ENCODE measurements around the gene STARD3. TPM values are rescaled to one million over a fixed set of nuclear protein-coding genes. Genes with fewer than 3 reads are reported as not detected.

The STARD3 gene
- total and polyA plus RNA-seq, 2 donors from 2014 or later, result 32.1 to 47.6 TPM

DNA sequence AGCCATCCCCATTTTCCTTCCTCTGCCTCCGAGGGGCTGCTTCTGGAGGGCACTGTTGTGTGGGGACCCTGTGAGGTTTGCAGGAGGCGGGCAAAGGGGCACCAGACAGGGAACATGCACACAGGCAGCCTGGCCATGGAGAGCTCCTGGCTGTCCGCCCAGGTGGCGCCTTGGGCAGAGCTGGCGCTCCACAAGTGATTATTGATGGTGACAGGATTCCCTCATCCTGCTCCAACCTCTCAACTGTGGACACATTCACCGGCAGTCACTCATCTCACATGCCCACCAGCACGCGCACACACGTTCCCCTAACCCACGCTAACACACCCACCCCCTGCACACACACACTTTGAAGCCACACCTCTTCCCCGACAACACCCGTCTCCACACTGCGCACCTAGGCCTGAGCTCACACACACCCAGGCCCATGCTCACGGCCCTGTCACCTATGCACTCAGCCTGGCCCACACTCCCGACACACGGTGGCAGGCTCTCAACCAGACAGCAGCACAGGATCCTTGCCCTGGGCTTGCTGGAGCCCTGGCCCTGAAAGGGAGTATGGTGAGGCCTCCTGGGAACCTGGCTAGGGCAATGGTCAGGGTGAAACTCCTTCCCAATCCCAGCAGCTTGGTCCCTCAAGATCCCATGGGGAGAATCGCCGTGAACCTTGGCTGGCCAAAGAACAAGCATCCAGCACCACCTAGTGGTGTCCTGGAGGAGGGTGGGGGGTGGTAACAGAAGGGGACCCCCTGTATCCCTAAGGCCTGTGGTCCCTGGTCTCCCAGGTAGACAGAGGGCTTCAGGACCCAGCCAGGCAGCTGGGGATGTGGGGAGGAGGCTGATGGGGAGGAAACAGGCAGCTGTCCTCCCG lies 34.9 kb downstream of the STARD3 start:
- Histone ChIP-seq H3K4me1 (ENCODE audit: control insufficient read depth in 2 of 3, insufficient read depth in 2 of 3, low read depth in 1 of 3, low read length in 3 of 3) (peaks cover 0 to 41% (median 21%) of the 10 kb centered on the region in 3 donors), H3K27me3 (ENCODE audit: control insufficient read depth, insufficient read depth, low read length) (no peaks in the 10 kb centered on the region), H3K27ac (ENCODE audit: low read depth in 2 of 2, low read length in 2 of 2) (peak overlapping the region in 1 of 2 donors; percentile 49), H3K9me3 (ENCODE audit: control insufficient read depth in 2 of 3, insufficient read depth in 1 of 3, low read length in 3 of 3) (no peaks in the 10 kb centered on the region), H3K9ac (ENCODE audit: low read length in 3 of 3) (peak overlapping the region in 1 of 3 donors; percentile 40), H3K4me3 (ENCODE audit: low read length in 3 of 3) (no peak overlapping the region), H3K36me3 (ENCODE audit: control insufficient read depth in 2 of 3, insufficient read depth in 3 of 3, low read length in 3 of 3) (no peaks in the 10 kb centered on the region)
- peak; percentile 68 for TF ChIP-seq CTCF (IDR thresholded peaks at IDR 0.05; ENCODE audit: borderline replicate concordance, extremely low read depth, insufficient read depth)
- intact Hi-C loops (cut with DNase I), result no loop called here
- peak; percentile 58 to 80 (median 67) for DNase-seq
- no peak for FAIRE-seq

DNA sequence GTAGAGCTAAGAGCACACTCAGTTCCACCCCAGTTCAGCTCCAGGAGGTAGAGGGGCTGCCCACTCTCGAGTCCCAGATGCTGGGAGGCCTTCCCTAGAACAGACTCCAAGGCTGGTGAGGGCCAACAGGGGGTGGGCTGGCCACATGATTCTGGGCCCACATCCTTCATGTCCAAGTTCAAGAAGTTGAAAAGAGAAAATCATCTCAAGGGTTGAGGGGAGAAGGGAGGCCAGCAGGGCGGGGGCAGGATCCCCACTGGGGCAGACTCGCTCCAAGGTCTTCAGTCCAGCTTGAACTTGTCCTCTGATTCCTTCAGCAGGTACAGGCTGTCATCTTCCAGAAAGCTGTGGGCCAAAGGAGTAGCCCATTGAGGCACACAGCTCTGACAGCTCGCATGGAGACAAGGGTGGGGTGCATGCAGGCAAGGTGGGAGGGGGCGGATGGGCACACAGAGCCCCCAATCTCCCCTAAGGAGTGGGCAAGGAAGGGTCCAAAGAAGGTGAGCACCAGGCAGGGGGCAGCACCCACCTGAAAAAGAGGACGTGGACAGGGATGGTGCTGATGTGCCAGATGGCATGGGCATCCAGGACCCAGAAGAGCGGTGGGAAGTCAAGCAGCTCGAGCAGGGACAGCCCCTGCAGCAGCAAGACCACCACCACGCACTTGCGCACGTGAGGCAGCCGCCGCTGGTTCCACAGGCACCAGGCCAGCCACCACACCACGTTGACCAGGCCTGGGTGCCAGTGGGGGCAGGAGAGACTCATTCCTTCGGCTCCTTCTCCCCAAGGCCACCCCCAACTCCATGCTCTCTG lies 35.8 kb downstream of the STARD3 start:
- no peak overlapping the region for H3K9ac ChIP-seq (ENCODE audit: low read length in 3 of 3)
- no peak for FAIRE-seq

DNA sequence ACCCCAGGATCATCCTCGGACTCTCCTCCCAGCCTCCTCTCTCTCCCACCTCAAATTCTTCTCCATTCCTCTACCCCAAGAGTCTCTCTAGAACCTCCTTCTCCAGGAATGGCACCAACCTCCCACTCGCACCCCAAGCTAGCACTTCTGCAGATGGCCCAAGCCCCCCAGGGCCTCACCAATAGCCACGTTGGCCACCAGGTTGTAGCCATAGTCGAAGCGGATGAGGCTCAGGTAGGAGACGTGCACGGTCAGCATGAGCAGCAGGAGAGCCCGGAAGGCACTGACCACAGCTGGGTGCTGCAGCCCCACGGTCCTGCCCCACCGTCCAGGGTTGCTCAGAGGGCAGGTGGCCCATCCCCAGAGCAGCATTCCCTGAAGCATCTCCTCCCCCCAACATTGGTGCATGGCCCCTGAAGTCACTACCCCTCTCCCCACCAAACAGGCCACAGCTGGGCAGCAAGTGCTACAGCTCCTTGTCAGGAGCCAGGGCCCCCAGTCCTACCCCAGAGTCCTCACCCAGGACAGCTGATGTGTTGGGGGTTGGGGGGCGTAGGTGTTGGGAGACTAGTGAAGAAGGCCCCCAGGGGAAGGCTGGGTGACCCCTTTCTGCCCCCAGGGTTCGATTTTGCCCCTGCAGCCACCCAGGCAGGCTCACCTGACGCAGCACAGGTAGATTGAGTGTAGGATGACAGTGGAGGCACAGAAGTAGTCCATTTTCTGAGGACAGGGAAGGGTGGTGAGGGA lies 36.6 kb downstream of the STARD3 start:
- no peaks in the 10 kb centered on the region for H3K36me3 ChIP-seq (ENCODE audit: control insufficient read depth in 2 of 3, insufficient read depth in 3 of 3, low read length in 3 of 3)
- no peak for TF ChIP-seq CTCF (IDR thresholded peaks at IDR 0.05; ENCODE audit: borderline replicate concordance, extremely low read depth, insufficient read depth)
- no peak overlapping the region for H3K4me3 ChIP-seq (ENCODE audit: low read length in 3 of 3)
- H3K9ac ChIP-seq (ENCODE audit: low read length in 3 of 3), result no peak overlapping the region
- no peak for FAIRE-seq
- intact Hi-C loops (cut with DNase I), result no loop called here
- H3K27me3 ChIP-seq (ENCODE audit: control insufficient read depth, insufficient read depth, low read length), result no peaks in the 10 kb centered on the region
- peaks cover 0 to 49% (median 22%) of the 10 kb centered on the region in 3 donors for H3K4me1 ChIP-seq (ENCODE audit: control insufficient read depth in 2 of 3, insufficient read depth in 2 of 3, low read depth in 1 of 3, low read length in 3 of 3)
- H3K27ac ChIP-seq (ENCODE audit: low read depth in 2 of 2, low read length in 2 of 2), result no peak overlapping the region
- peak in 2 of 5 donors; percentile 48 to 58 for DNase-seq
- H3K9me3 ChIP-seq (ENCODE audit: control insufficient read depth in 2 of 3, insufficient read depth in 1 of 3, low read length in 3 of 3), result no peaks in the 10 kb centered on the region

More for the DNA sequence above, 35.8 kb downstream of the STARD3 start:
- H3K4me1 ChIP-seq (ENCODE audit: control insufficient read depth in 2 of 3, insufficient read depth in 2 of 3, low read depth in 1 of 3, low read length in 3 of 3), result peaks cover 0 to 41% (median 22%) of the 10 kb centered on the region in 3 donors
- H3K27ac ChIP-seq (ENCODE audit: low read depth in 2 of 2, low read length in 2 of 2), result no peak overlapping the region
- H3K27me3 ChIP-seq (ENCODE audit: control insufficient read depth, insufficient read depth, low read length), result no peaks in the 10 kb centered on the region
- no peaks in the 10 kb centered on the region for H3K36me3 ChIP-seq (ENCODE audit: control insufficient read depth in 2 of 3, insufficient read depth in 3 of 3, low read length in 3 of 3)
- TF ChIP-seq CTCF (IDR thresholded peaks at IDR 0.05; ENCODE audit: borderline replicate concordance, extremely low read depth, insufficient read depth), result no peak
- no peaks in the 10 kb centered on the region for H3K9me3 ChIP-seq (ENCODE audit: control insufficient read depth in 2 of 3, insufficient read depth in 1 of 3, low read length in 3 of 3)
- intact Hi-C loops (cut with DNase I), result no loop called here
- peak in 1 of 5 donors; percentile 75 for DNase-seq
- H3K4me3 ChIP-seq (ENCODE audit: low read length in 3 of 3), result no peak overlapping the region

Data from kidney (tissue), 14 donors.